Measurements from ENCODE around the gene ZNF385B.

The ZNF385B gene

DNA sequence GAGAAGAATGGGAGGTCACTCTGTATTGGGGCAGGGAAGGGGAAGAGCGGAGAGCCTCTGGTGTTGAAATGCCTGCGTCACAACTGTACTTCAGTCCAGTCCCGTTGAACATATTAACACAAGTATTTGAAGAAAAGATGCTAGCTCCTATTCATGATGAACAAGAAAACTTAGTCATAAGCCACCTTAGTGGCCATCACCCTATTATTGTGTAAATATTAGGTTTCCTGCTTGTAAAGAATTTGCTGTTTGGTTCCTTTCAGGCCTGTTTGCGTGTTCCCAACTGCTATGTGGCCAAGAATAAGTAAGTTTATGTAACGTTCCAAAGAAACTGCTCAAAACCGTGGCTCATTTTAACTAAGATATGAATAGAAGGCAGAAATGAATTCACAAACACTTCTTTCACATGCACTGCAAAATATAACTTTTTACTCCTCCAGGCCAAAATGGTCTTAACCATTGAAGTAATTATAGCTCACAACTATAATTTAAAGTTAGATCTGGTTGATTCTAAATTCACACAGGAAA, 204.3 kb downstream of the ZNF385B start:
- no peak overlapping the region for H3K27ac ChIP-seq (ENCODE audit: low read length)
- H3K79me2 ChIP-seq (ENCODE audit: low read length) = no peaks in the 10 kb centered on the region
- no peaks in the 10 kb centered on the region for H3K27me3 ChIP-seq (replicated peaks; ENCODE audit: insufficient read depth, low read length)
- no peak for DNase-seq
- no peaks in the 10 kb centered on the region for H3K9me3 ChIP-seq (replicated peaks; ENCODE audit: insufficient read depth, low read length)
- no peaks in the 10 kb centered on the region for H4K20me1 ChIP-seq (ENCODE audit: insufficient read depth, low read length)
- no peak overlapping the region for H2AFZ ChIP-seq (ENCODE audit: low read length)
- H3F3A ChIP-seq (ENCODE audit: insufficient read depth, low read length) = 0 out of 2 replicates have a peak, but pooled peaks cover 4% of the 10 kb centered on the region
- H3K4me1 ChIP-seq (ENCODE audit: low read length) = peaks cover 9% of the 10 kb centered on the region
- no peak overlapping the region for H3K4me2 ChIP-seq (ENCODE audit: low read depth, low read length)
- no peaks in the 10 kb centered on the region for H3K9me2 ChIP-seq (replicated peaks; ENCODE audit: insufficient read depth, low read length)
- no peaks in the 10 kb centered on the region for H3K36me3 ChIP-seq (replicated peaks; ENCODE audit: insufficient read depth, low read length)
- H3K9ac ChIP-seq (ENCODE audit: low read length) = no peak overlapping the region
- H3K4me3 ChIP-seq (ENCODE audit: low read length) = no peak overlapping the region
- TF ChIP-seq, protein P1, sequence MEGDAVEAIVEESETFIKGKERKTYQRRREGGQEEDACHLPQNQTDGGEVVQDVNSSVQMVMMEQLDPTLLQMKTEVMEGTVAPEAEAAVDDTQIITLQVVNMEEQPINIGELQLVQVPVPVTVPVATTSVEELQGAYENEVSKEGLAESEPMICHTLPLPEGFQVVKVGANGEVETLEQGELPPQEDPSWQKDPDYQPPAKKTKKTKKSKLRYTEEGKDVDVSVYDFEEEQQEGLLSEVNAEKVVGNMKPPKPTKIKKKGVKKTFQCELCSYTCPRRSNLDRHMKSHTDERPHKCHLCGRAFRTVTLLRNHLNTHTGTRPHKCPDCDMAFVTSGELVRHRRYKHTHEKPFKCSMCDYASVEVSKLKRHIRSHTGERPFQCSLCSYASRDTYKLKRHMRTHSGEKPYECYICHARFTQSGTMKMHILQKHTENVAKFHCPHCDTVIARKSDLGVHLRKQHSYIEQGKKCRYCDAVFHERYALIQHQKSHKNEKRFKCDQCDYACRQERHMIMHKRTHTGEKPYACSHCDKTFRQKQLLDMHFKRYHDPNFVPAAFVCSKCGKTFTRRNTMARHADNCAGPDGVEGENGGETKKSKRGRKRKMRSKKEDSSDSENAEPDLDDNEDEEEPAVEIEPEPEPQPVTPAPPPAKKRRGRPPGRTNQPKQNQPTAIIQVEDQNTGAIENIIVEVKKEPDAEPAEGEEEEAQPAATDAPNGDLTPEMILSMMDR (IDR thresholded peaks at IDR 0.05; ENCODE audit: low read length) = no peak

GRCh38 chr2:179655627-179656026, 205.8 kb downstream of the ZNF385B start:
- H2AFZ ChIP-seq (ENCODE audit: low read length) = no peak overlapping the region
- H3K4me3 ChIP-seq (ENCODE audit: low read length) = no peak overlapping the region
- peaks cover 8% of the 10 kb centered on the region; the same call in 1 of the 2 replicates for H3K4me1 ChIP-seq (ENCODE audit: low read length)
- H3K9me2 ChIP-seq (replicated peaks; ENCODE audit: insufficient read depth, low read length) = no peaks in the 10 kb centered on the region
- H3K9ac ChIP-seq (ENCODE audit: low read length) = no peak overlapping the region
- H3K27me3 ChIP-seq (replicated peaks; ENCODE audit: insufficient read depth, low read length) = no peaks in the 10 kb centered on the region
- no peak overlapping the region for H3K27ac ChIP-seq (ENCODE audit: low read length)
- H4K20me1 ChIP-seq (ENCODE audit: insufficient read depth, low read length) = no peaks in the 10 kb centered on the region
- H3K79me2 ChIP-seq (ENCODE audit: low read length) = no peaks in the 10 kb centered on the region
- H3K9me3 ChIP-seq (replicated peaks; ENCODE audit: insufficient read depth, low read length) = no peaks in the 10 kb centered on the region
- no peaks in the 10 kb centered on the region for H3K36me3 ChIP-seq (replicated peaks; ENCODE audit: insufficient read depth, low read length)
- DNase-seq = no peak
- TF ChIP-seq, protein P1 (IDR thresholded peaks at IDR 0.05; ENCODE audit: low read length) = no peak
- no peak for TF ChIP-seq EZH2phosphoT487 (IDR thresholded peaks at IDR 0.05; ENCODE audit: low read length)
- H3F3A ChIP-seq (ENCODE audit: insufficient read depth, low read length) = no peaks in the 10 kb centered on the region
- H3K4me2 ChIP-seq (ENCODE audit: low read depth, low read length) = no peak overlapping the region

DNA sequence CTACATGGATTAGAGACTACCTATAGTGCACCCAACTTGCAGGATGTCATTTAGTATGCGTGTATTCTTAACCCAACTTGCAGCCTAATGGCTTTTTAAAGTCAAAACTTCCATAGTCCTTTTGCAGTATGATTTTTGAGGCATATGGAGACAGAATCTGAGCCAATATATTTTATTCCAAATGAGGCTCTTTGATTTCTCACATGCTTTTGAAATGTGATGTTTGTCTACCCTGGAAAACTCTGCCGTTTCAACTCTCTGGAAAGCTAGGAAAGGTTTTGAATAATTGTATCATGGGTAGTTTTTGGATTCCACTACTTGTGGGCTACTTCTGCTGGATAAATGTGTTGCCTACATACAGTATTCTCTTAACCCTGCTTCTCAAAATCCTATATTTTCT, 206.6 kb downstream of the ZNF385B start:
- H3K27me3 ChIP-seq (replicated peaks; ENCODE audit: insufficient read depth, low read length) = no peaks in the 10 kb centered on the region
- H4K20me1 ChIP-seq (ENCODE audit: insufficient read depth, low read length) = no peaks in the 10 kb centered on the region
- H3K9me3 ChIP-seq (replicated peaks; ENCODE audit: insufficient read depth, low read length) = no peaks in the 10 kb centered on the region
- no peak overlapping the region for H2AFZ ChIP-seq (ENCODE audit: low read length)
- H3F3A ChIP-seq (ENCODE audit: insufficient read depth, low read length) = no peaks in the 10 kb centered on the region
- H3K4me1 ChIP-seq (ENCODE audit: low read length) = peaks cover 8% of the 10 kb centered on the region; the same call in 1 of the 2 replicates
- TF ChIP-seq EZH2phosphoT487 (IDR thresholded peaks at IDR 0.05; ENCODE audit: low read length) = no peak
- TF ChIP-seq, protein P1 (IDR thresholded peaks at IDR 0.05; ENCODE audit: low read length) = no peak
- TF ChIP-seq EZH2 (optimal IDR thresholded peaks at IDR 0.05; ENCODE audit: low read depth, low read length) = no peak
- no peaks in the 10 kb centered on the region for H3K79me2 ChIP-seq (ENCODE audit: low read length)
- H3K27ac ChIP-seq (ENCODE audit: low read length) = no peak overlapping the region
- DNase-seq = no peak
- H3K9me2 ChIP-seq (replicated peaks; ENCODE audit: insufficient read depth, low read length) = no peaks in the 10 kb centered on the region
- H3K4me3 ChIP-seq (ENCODE audit: low read length) = no peak overlapping the region
- no peak overlapping the region for H3K4me2 ChIP-seq (ENCODE audit: low read depth, low read length)
- H3K36me3 ChIP-seq (replicated peaks; ENCODE audit: insufficient read depth, low read length) = no peaks in the 10 kb centered on the region
- no peak overlapping the region for H3K9ac ChIP-seq (ENCODE audit: low read length)

Data from MM.1S (cell line).